Adipocyte (in vitro differentiated cells): ENCODE measurements around the gene NMNAT3.

Source experiments
- DNase-seq: peaks from one replicate; pipeline ENCODE4 v3.0.0-alpha.2; 2015; ENCODE audit warnings: low read depth
- H3K27me3 ChIP-seq: replicated peaks from 2 replicates; pipeline ENCODE4 v1.7.0; 2013; ENCODE audit warnings: mild to moderate bottlenecking, low read length, moderate library complexity; ENCODE audit not compliant: control insufficient read depth, insufficient read depth
- H3K36me3 ChIP-seq: 2 replicates; pipeline ENCODE4 v1.7.0; 2013; ENCODE audit warnings: low read length, mild to moderate bottlenecking, moderate library complexity; ENCODE audit not compliant: control insufficient read depth, insufficient read depth, severe bottlenecking
- H3K4me1 ChIP-seq: 2 replicates; pipeline ENCODE4 v1.7.0; 2013; ENCODE audit warnings: mild to moderate bottlenecking, low read length, moderate library complexity; ENCODE audit not compliant: control insufficient read depth, insufficient read depth
- H3K4me3 ChIP-seq: 2 replicates; pipeline ENCODE4 v1.7.0; 2013; ENCODE audit warnings: mild to moderate bottlenecking, low read length, moderate library complexity
- H3K9ac ChIP-seq: 2 replicates; pipeline ENCODE4 v1.7.0; 2013; ENCODE audit warnings: mild to moderate bottlenecking, low read length, moderate library complexity
- H3K9me3 ChIP-seq: 2 replicates; pipeline ENCODE4 v1.7.0; 2013; ENCODE audit warnings: mild to moderate bottlenecking, low read length, moderate library complexity; ENCODE audit not compliant: control insufficient read depth

NMNAT3 gene

DNA sequence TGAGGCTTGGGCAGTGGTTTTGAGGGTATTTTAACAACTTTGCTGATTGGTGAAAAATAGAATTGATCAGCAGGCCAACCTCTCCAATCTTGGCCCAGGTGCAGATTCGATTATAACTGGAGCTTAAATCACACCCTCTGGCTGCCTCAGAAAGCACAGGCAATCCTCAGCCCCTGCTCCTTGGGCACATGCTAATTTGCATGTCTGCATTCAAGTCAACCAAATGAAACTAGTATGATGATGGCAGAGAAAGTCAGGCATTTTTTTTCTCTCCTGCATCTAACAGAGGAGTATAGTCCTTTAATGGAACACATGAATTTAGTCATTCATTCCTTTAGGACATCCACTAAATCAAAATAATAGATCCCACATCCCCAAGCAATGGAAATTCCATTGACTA is 16.8 kb upstream of the NMNAT3 start:
- Histone ChIP-seq H3K36me3 (no peaks in the 10 kb centered on the region), H3K4me3 (no peak overlapping the region), H3K9me3 (no peaks in the 10 kb centered on the region), H3K4me1 (no peaks in the 10 kb centered on the region), H3K27me3 (peaks cover 21% of the 10 kb centered on the region), H3K9ac (no peak overlapping the region)
- DNase-seq = no peak

DNA sequence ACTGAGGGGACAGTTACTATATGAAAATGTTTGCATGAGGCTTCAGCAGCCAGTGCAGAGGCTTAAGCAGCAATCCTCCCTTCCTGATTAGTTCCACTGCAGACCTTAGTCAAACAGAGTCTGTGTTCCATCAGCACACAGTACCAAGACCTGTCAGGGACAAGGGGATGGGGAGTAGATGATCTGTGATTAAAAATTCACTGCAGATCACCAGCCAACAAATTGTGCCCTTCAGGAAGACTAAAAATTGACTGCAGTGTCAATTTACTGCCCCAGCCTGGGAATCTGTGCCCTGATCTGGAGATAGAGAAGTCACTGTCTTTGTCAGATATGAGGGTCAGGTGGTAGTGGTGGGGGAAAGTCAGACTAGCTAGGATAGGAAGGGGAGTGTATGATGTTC is 13.8 kb upstream of the NMNAT3 start:
- Histone ChIP-seq H3K4me1 (no peaks in the 10 kb centered on the region), H3K36me3 (no peaks in the 10 kb centered on the region), H3K9me3 (no peaks in the 10 kb centered on the region)

DNA sequence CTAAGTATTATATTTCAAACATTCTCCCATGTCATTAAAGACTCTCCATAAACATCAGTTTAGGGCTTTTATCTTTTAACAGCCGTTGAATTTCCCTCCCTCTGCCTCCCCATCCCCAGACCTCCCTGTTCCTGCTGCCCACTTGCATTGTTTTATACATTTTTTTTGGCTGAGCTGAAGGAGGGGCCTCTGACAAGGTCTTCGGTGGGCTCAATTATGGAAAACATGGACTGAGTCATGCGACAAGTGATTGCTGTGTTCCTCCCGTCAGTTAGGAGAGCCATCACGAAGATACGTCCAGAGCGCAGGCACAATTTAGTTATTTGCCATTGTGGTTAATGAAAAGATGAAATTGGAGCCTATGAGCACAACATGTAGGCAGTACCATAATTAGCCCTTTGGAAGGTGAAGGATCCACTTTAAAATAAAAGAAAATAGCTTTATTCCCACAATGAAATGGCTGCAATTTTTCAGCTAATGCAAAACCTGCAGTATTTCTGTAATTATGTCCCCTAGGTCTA is 12.0 kb upstream of the NMNAT3 start:
- no peaks in the 10 kb centered on the region for H3K36me3 ChIP-seq
- no peak for DNase-seq
- no peaks in the 10 kb centered on the region for H3K4me1 ChIP-seq
- no peak overlapping the region for H3K9ac ChIP-seq
- H3K9me3 ChIP-seq = peaks cover 3% of the 10 kb centered on the region
- H3K27me3 ChIP-seq = peaks cover 30% of the 10 kb centered on the region
- no peak overlapping the region for H3K4me3 ChIP-seq

More for the DNA sequence above, 13.8 kb upstream of the NMNAT3 start:
- H3K4me3 ChIP-seq = no peak overlapping the region
- DNase-seq = no peak
- H3K27me3 ChIP-seq = peaks cover 15% of the 10 kb centered on the region
- no peak overlapping the region for H3K9ac ChIP-seq

DNA sequence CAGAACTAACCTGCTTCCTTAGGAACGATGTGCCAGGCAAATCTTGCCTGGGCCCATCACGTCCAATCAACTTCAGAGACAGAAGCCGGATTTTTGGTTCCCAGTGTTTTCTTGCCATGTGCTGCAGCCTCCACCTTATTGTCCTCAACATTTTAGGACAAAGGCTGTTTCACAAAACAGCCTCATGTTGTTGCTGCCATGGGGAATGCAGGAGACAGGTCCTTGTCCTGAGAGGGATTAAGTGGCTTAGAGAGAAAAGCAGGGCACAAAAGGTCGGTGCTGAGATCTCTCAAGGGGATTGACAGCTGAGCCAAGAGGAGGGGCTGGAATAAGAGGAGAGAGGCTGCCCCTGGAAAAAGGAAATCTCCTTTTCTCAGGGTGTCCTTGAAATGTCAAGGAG is 11.3 kb upstream of the NMNAT3 start:
- Histone ChIP-seq H3K27me3 (peaks cover 30% of the 10 kb centered on the region), H3K36me3 (no peaks in the 10 kb centered on the region), H3K9me3 (peaks cover 9% of the 10 kb centered on the region), H3K4me3 (no peak overlapping the region), H3K9ac (no peak overlapping the region), H3K4me1 (no peaks in the 10 kb centered on the region)
- DNase-seq = no peak

DNA sequence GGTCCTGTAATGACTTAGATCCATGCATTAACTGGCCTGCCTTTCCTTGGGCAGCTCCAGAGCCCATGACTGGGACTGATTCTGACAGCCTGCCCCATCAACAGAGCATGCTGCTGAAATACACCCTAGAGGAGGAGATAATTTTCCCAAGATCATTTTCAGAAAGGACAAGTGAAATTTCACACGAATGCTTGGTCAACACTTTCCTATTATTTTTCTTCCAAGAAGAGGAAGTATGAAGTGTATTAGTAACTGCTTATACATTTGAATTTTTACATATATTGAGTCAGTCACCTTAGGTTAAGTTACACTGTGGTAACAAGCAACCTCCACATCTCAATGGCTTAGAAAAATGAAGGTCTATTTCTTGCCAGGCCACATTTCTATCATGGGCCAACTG is 9.7 kb upstream of the NMNAT3 start:
- DNase-seq = no peak
- Histone ChIP-seq H3K27me3 (peaks cover 30% of the 10 kb centered on the region), H3K9me3 (peaks cover 12% of the 10 kb centered on the region), H3K4me3 (no peak overlapping the region), H3K9ac (no peak overlapping the region), H3K36me3 (no peaks in the 10 kb centered on the region), H3K4me1 (no peaks in the 10 kb centered on the region)

DNA sequence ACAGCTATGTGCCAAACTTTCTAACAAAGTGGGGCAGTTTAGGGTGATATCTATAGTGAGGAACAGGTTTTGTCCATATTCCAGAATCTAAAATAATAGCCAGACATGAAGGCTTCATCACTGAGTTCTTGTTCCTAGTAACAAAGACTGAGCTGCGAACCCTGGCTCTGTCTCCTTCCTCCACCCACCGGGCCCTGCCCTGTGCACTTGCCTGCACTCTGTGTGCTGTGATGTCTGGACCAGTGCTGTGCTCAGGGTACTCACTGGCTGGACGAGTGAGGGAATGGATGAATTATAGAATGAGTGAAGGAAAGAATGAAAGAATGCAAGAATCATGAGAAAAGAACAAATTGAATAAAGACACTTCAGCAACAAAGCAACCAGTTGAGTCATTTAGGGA is 8.9 kb upstream of the NMNAT3 start:
- DNase-seq = no peak
- no peaks in the 10 kb centered on the region for H3K4me1 ChIP-seq
- no peak overlapping the region for H3K9ac ChIP-seq
- H3K27me3 ChIP-seq = peaks cover 28% of the 10 kb centered on the region
- no peaks in the 10 kb centered on the region for H3K36me3 ChIP-seq
- no peak overlapping the region for H3K4me3 ChIP-seq
- H3K9me3 ChIP-seq = peaks cover 12% of the 10 kb centered on the region

DNA sequence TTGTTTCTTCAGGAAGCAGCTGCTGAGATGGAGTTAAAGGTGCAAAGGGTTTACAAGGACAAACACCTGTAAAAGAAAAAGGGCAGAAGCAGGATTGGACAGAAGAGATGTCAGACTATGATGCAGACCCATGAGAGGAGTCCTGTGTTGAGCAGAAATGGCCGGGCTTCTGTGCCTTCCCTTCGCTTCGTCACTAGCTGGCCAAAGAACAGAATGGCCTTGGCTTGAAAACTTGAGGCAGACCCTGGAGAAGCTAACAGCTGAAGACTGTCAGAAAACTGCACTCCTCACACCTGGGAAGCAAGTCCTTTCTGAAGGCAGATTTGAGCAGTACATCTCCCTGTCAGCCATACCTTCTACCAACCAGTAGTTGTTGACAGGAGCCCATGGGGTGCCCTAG is 8.4 kb upstream of the NMNAT3 start:
- Histone ChIP-seq H3K4me3 (no peak overlapping the region), H3K9ac (no peak overlapping the region), H3K36me3 (no peaks in the 10 kb centered on the region), H3K4me1 (no peaks in the 10 kb centered on the region), H3K27me3 (peaks cover 27% of the 10 kb centered on the region), H3K9me3 (peaks cover 12% of the 10 kb centered on the region)
- no peak for DNase-seq

DNA sequence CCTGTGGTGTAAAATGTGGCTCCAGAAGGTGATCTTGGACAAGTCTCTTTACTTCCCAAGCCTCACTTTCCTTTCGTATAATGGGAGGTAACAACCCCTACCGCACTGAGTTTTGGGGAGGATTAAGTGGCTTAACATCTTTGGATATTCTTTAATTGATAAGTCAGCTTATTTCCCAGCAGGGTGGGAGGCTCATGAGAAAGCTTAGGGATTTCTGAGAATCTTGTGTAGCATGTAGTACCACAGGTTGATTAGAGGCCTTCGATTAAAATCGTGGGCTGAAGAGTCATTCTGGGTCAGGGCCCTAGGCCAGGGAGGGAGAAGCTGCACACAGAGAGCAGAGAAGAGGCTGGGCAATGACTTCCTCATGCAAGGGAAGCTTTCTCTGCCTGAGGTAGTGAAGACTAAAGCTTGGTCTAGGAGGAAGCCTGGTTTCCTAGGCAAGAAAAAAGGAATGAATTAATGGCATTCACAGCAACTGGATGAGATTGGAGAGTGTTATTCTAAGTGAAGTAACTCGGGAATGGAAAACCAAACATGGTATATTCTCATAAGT is 1.5 kb upstream of the NMNAT3 start:
- H3K27me3 ChIP-seq = peaks cover 23% of the 10 kb centered on the region
- peaks cover 4% of the 10 kb centered on the region for H3K9me3 ChIP-seq
- H3K4me3 ChIP-seq = no peak overlapping the region
- no peaks in the 10 kb centered on the region for H3K36me3 ChIP-seq
- DNase-seq = no peak
- H3K9ac ChIP-seq = no peak overlapping the region
- no peaks in the 10 kb centered on the region for H3K4me1 ChIP-seq

DNA sequence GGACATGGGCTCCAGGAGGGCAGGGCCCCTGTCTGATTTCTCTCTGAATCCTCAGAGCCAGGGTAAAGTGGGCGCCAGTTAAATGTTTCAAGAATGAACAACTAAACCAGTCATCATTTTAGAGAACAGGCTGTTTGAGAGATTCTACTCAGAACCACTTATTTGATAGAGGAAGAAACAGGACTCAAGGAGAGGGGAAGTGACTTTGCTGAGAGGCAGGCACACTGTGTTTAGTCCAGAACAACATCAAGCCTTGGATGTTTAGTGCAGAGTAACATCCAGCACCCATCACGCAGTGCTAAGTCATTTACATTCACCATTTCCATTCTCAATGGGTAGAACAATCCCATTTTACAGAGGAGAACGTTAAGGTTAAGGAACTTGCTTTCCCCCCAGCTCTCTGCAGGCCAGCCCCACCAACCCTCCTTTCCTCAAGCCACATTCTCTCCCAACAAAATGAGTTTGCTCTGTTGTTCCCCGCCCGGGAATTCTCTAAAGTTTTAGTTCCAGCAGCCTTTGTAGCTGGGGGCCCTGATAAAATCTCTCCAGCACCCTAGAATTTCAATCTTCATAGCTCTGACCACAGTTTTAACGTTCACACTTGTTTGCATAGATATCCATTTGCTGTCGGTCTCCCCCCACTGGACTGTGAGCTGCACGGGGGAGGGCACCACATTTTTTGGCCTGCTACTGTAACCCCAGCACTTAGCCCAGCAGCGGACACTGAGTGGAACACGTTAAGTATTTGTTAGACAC is 962 bp downstream of the NMNAT3 start:
- no peaks in the 10 kb centered on the region for H3K9me3 ChIP-seq
- no peaks in the 10 kb centered on the region for H3K4me1 ChIP-seq
- H3K36me3 ChIP-seq = no peaks in the 10 kb centered on the region
- no peak overlapping the region for H3K9ac ChIP-seq
- H3K27me3 ChIP-seq = peaks cover 23% of the 10 kb centered on the region
- peak overlapping the region; percentile 79 for H3K4me3 ChIP-seq
- no peak for DNase-seq

DNA sequence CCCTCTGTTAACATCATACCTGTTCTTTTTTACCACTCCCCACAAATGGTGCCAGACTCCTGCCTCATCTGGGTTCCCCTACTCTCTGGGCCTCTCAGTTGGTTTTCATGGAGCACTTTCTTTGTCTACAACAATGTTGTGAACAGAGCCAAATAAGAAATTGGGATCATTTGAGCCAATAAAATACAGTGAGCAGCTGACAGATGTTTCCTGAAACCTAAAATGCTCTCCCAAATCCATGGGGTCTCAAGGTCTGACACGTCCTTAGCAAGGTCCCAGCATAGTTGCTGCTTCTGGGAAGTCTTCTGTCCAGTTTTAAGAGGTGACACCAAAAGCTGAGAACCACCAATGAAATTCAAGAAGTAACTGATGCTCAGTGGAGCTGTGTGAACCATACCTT is 1.7 kb downstream of the NMNAT3 start:
- no peaks in the 10 kb centered on the region for H3K36me3 ChIP-seq
- no peak overlapping the region for H3K4me3 ChIP-seq
- H3K4me1 ChIP-seq = no peaks in the 10 kb centered on the region
- no peak for DNase-seq
- no peak overlapping the region for H3K9ac ChIP-seq
- no peaks in the 10 kb centered on the region for H3K9me3 ChIP-seq
- peaks cover 23% of the 10 kb centered on the region for H3K27me3 ChIP-seq

DNA sequence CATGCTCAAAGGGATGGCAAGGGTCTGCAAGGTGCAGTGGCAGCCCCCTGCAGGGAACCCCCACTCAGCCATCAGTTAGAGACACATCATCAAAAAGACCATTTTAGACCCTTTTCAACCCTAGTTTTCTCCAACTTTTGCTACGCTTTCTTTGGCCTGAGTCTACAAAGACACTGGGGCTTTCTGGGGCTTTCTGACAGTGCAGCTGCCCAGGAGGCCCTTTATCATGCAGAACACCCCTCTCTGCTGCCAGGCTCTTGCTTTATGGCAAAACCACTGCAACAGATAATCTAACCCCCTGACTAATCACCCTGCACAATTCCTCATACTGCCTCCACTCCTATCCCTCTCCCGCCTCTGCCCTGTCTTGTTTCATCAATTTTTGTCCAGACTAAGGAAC is 2.4 kb downstream of the NMNAT3 start:
- no peak for DNase-seq
- Histone ChIP-seq H3K36me3 (no peaks in the 10 kb centered on the region), H3K4me3 (no peak overlapping the region), H3K9ac (no peak overlapping the region), H3K9me3 (no peaks in the 10 kb centered on the region), H3K4me1 (no peaks in the 10 kb centered on the region), H3K27me3 (peaks cover 23% of the 10 kb centered on the region)
